HG02943 (cell line): ENCODE data around the gene SGCE.

ENCODE experiments used
- ATAC-seq: cut with Tn5 transposase; IDR thresholded peaks from one replicate; pipeline ENCODE4 v1.9.1; 2021; ENCODE audit warnings: mild to moderate bottlenecking, low read depth, moderate library complexity; ENCODE audit not compliant: unreplicated experiment

The SGCE gene

DNA sequence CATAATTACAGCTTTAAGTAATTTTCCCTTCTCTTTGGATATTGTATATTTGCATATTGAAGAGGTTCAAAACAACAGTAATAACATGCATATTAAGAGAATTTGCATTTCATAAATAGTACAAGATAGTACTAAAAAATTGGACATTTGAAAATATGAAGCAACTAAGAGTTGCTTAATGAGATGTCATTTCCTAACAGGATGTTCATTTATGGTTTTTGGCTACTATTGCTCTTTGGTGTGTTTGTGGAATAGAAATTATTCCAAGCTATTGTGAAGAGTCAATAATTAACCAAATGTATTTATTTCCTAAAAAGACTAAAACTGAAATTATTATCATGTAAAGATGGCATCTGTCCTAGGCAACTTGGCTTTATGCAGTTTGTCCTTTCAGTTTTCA is 4.1 kb upstream of the SGCE start:
- no peak for ATAC-seq

DNA sequence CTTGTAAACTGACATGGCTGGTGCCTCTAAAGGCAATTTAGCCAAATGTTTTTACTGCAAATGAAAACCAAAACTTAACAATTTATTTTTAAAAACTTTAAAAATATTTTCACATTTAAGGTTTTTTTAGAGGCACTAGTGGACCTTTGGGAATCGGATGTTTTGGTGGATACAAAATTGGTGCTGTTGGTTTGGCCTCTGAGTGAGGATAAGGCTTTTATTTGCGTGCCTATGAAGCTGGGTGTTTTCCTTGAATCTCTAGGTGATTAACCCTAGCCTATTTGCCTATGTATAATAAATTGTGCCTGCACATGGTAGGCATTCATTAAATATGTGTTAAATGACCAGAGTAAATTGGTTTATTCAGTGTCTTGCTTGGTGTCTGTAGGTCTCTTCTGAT is 2.9 kb upstream of the SGCE start:
- no peak for ATAC-seq

DNA sequence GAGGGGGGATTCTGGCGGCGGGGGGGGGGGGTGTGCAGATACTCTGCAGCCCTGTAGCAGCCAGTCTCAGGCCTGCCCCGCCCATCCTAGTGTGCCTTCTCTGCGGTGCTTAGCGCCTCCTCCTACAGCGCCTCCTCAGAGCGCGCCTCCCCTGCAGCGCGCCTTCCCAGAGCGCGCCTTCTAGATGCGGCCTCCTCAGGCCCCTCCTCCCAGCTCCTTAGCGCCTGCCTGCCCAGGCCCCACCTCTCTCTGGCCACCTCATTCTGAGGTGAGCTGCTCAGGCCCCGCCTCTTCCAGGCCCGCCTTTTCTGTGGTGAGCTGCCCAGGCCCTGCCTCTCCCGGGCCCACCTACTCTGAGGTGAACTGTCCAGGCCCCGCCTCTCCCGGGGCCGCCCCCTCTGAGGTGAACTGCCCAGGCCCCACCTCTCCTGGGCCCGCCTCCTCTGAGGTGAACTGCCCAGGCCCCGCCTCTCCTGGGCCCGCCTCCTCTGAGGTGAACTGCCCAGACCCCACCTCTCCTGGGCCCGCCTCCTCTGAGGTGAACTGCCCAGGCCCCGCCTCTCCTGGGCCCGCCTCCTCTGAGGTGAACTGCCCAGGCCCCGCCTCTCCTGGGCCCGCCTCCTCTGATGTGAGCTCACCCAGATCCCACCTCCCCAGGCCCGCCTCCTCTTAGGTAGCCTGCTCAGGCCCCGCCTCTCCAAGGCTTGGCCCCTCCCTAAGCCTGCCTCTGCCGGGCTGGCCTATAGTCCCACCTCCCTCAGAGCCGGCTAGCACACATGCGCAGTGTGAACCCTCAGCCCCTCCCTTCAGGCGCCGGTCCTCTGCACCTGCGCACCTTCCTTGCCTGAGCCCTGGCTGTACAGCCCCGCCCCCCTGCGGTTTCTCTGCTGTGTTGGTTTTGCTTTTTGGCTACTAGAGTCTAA is 2.1 kb upstream of the SGCE start:
- ATAC-seq = peak; percentile 71

DNA sequence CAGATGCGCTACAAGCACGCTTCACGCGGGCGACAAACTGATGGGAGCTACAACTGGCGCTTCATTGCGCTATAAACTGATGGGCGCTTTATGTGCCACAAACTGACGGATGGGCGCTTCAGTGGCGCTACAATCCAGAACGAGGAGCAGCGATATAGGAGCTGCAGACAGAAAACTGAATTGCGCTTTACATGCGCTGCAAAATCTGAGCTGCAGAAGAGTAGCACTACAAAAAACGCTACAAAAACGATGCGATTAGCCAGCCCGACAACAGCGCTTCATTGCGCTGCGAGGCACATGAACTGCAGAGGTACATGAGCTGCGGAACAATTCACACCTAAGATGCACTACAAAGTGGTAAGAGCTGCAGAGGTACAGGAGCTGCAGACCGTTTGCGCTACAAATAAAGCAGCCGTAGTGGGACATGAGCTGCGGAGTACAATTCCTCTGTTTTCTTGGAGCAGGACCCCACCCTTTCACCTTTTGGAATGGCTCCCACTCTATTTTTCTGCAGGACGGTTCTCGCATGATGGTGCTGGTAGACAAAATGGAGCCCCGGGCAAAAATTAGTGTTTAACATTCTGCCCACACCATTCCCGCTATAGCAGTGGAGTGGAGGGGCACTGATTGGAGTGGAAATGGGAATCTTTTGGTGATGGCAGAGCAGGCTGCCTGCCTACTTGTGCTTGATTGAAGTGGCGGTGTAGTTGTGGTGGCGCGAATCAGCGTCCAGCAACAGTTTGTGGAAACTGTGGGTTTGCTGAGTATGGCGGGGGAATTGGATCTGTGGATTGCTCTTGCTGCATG is 1.2 kb upstream of the SGCE start:
- ATAC-seq = no peak

DNA sequence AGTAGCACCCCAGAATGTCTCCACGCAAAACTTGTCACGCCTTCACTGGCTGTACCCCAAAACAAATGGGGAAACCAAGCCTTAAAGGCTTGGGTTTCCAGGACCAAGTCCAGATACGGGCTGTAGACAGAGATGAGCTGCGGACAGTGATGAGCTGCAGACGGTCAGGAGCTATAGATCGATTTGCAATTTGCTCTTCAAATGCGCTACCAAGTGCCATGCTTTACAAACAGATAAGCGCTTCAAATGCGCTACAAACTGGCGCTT is 658 bp upstream of the SGCE start:
- no peak for ATAC-seq

DNA sequence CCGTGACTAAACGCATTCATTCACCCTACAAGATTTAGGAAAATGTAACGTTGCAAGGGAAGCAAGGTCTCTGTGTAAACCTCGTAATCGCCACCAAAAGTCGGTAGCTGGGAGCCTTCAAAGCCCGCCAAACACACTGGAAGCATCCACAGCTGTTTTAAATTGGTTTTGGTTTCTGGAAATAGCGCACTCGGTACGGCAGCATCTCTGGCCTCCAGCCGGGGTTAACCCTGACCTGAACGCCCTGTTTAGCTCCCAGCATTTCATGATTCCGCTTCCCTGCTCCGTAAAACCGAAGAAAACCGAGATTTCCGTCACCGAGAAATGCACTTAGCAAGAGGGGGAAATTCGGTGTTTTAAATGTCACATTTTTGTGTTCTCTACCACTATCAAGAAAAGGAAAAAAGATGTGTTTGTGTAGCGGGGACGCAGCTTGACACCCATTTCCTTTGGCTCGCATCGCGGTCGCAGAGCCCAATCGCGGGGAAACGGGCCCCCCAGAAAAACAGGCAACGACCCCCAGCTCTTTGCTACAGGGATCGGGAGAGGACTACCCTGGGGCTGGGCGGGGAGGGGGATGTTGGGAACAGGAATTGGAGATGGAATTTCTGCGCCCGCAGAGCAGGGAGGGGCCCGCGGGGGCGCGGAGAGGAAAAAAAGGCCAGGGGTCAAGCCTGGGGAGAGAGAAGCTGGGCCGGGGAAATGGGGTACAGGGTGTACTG is 646 bp downstream of the SGCE start:
- ATAC-seq = no peak

DNA sequence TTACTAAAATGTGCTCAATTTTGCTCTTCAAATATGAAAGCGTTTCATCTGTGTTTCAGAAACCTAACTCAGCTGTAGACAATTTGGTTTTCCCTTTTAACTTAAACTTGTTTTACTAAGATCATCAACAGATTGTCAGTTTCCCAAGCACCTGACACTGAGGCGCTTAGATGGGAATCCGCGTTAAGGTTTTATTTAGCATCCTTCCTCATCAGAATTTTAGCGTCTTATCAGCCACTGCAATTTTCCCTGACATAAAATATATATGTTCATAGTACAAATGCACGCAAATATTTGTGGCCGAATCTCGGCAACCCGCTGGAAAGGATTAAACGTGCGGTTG is 1.2 kb downstream of the SGCE start:
- ATAC-seq = no peak

DNA sequence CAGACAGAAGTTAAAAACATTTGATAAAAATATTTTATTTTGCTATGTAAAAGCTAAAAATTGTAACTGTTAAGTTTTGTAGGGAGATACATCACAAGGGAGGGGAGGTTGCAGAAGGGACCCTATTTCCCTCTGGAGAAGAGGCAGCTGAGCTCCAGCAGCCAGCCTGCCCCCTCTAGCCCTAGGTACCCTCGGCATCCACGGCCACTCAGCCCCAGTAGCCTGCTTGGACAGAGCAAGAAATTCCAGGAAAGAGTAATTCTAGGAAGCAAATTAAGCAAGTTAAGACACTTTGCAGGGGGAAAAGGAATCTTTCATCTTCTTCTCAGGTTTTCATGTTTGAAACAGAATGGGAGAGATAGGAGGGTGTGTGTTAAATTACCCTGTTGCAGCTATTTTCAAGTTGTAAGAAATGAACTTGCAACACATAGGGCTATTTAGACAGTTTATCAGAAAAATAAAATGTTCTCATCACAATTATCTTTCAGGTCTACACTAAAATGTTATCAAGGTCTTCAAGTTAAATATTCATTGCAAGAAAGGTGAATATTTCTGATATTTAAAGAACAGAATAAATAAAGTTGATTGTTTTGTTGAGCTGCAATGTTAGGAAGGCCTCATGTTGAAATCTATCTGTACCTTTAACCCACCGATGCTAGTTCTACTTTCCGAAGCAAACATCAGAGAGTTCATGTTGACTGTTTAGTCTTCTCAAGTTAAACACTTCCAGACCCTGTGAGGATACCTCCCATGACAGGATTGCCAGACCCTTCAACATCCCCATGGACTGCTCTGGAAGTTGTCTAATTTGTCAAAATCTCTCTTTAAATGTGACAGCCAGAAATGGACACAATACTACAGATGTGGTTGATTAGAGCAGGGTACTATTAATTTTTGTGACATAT is 5.5 kb downstream of the SGCE start:
- no peak for ATAC-seq

DNA sequence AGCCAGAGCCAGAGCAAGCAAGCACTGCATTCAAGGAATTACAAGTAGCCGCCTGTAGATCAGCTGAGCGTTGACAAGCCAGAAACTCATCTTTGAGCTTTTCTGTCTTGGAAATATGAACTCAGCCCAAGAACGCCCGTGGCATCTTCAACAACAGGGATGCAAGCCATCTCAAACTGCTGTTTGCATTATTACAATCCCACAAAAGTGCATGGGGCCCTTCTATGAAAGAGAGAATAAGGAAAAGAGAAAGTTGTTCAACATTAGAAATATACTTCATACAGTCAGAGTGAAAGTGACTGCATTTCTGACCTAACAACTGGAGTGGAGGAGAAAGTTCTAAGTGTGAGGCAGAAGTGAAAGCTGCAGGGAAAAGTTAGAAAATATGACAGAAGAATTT is 6.5 kb downstream of the SGCE start:
- no peak for ATAC-seq

DNA sequence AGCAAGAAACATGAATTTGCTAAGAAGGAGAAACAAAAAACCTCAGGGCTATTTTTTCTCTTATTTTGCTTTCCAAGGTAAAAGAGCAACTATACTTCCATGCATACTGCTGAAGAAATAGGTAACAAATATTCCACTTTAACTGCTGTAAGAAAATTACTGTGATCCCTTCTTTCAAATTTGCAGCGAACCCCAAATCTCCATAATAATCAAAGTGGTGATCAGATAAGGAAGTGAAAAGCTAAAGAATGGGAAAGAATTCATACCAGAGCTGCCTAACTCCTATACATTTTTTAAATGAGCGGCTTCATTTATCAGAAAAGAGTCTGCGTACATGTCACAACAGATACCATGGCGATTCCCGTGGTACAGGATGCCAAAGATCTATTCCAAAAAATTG is 7.2 kb downstream of the SGCE start:
- ATAC-seq = no peak

DNA sequence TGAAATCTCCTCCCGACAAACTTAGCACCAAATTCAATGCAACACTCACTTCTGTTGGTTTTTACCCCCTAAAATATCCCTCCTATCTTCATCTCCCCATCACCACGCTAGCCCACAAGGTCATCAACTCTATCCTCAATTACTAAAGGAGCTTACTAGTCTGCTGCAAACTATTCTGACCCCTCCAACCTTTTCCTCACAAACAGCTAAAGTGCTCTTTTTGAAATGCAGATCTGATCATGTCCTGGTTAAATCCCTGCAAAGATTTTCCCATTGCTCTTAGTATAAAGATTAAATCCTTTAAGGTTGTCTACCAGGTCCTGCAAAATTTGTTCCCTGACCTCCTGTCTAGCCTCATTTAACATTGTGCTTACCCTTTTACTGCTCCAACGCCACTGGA is 8.6 kb downstream of the SGCE start:
- ATAC-seq = no peak

DNA sequence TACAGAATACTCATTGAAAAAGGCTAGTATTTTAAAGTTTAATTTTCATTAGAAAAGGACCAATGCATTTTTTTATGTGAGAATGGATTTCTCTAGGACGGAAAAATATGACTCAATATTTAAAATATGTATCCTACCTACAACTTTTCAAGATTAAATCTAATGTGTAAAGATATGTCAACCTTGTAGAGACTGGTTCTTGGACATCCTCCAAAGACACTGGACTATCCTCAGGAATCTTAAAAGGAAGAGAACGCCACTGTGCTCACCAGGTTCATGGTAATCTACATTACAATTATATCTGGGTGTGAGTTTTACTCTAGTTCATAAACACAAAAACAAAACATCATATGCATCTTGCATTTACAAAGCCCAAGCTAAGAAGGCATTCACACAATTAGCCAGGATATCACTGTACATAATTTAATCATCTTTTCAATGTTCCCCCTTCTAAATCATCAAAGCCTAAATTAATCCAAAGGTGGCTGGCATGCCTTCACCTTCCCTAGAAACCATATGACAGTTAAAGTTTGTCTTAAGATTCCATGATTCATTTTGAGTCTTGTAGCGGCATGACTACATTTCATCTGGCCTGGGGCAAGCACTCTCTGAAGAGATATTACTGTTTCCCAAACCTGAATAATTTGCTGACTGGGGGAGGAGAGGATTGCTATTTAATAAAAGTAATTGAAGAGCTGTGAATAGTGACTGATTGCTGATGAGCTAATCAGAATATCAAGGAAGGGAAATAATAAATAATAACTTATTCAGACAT is 12.0 kb downstream of the SGCE start:
- ATAC-seq = no peak

DNA sequence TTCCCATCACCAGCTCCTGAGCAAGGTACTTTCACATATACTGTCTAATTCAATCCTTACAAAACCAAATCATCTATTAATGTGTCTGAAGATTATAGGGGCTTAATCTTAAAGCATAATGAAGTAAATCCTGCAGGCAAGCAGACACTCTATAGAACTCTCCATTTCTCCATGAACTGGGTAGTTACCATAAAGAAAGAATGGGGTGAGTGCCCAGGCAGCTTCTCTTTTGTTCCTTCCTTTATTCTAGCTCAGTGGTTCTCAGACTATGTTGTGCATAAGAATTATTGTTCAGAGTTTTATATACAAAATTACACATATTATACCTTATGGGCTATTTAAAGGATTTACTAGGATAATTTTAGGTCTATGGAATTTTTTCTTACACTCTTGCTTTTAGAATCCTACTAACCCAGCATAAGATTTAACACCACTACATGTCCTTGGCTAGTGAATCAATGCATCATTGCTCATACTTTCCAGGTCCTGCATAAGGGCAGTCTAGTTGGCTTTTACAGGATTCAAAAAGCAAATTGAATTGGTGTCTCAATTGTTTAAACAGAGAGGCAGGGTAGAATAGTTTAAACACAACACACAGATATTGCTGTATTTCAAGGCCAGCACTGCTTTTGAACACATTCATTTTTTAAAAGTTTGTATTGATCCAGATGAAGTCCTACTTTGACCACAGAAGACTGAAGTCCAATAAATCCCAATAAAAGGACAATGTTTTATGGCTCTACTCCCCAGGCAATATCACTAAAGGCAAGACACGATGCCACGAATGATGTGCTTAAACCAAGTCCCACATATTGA is 12.9 kb downstream of the SGCE start:
- ATAC-seq = no peak

DNA sequence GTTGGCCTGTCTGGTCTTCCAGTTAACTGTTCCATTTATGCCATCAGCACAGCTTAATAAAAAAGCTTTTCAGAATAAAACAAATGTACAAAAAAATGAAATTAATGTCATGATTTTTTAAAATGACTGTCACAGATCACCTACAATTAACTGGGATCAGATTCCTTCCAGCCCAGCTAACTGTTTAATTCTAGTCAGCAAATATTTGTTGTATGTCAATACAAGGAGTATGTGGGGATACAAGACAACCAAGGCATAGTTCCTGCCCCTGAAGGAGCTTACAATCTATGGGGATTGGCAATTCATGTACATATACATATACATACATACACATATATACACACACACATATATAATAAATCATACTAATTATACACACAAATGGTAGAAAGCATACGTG is 16.5 kb downstream of the SGCE start:
- no peak for ATAC-seq

DNA sequence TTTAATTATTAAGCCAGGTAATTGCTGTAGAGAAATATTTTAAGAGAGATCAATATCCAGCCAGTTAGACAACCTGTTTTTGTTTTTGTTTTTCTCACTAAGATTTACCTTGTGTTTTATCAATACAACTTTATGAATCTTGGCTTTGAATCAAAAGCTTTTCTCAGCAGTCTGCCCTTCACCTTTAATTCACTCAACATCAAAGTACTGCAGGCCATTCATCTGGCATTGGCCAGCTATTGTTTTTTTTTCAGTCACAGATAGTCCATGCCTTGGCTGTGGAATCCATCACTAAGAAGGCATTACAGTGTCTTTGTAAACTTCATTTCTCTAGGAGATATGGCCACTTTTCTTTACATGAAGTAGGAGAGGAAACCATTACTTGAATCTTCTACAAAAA is 20.2 kb downstream of the SGCE start:
- ATAC-seq = no peak

DNA sequence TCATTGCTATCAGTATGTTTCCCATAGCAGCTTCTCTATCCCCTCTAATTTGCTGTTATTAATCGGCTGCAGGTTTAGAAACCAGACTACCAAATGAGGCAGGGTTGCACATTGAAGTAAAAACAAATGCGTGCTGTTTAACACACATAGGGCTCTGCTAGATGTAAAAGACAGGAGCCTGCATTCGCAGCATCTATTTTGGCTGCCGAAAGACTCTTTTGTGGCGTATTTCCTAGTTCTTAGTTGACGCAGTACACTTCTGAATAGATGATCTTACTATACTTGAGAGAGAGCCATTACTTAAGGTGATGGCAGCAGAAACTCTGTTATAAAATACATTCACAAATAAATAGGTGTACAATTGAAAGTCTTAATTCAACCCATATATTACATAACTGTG is 21.4 kb downstream of the SGCE start:
- no peak for ATAC-seq

DNA sequence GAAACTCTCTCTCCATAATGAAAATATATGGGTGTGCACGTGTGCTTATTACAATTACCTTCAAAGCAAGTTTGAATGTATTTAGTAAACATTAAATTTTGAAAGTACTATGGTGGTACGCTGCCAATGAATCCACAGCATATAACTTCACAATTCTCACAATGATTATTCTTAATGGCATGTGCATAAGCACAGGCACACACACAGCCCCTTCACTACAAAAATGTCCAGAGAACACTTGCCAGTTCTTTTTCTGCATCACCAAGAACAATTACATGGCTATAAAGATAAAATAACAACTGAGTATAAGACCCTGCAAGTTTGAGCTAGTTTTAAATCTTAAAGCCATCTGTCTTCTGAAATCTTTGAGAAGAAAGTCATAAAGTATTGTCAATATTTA is 22.2 kb downstream of the SGCE start:
- ATAC-seq = no peak

DNA sequence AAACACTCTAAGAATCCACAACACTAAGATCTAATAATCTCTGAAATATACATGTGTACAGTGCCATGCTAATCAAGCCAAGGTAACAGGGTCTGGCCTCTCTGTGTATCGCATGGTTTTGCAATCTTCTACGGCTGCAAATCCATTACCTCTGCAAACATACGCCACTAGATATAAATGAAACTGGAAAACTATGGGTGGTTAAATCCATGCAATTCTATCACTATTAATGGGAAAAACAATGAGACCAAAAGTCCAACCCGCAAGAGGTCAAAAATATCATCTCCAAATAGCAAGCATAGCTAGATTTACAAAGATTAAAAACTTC is 23.0 kb downstream of the SGCE start:
- ATAC-seq = no peak

DNA sequence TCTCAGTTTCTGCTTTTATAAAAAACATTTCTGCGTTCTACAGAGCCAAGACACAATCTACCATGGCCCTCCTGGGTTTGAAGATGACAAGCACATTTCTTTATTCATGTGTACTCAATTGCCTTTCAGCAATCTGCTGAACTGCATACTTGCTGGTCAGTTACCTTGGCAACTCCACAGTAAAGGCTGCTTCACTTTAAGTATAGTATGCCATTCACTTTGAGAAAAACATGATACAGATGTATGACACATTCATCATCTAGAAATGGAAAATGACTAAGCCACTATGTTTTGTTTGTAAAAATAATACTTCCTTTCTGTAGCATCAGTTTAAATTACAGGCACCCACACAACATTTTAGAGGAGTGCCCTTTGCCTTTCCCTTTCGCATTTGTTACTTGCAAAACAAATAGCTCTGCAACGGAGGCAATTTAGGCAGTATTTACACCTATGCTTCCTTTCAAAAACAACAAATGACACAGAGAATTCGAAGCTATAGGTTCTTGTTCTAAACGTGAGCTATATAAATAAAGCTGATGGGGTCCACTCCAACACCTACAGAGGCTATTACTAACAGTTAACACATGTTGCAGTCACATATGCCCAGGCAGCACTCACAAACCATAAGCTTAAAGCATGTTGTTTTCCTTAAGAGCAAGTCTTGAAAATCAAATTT is 23.5 kb downstream of the SGCE start:
- no peak for ATAC-seq
